Measurements from ENCODE around the gene C15orf39. TPM values are rescaled to one million over a fixed set of nuclear protein-coding genes. Genes with fewer than 3 reads are reported as not detected.

The C15orf39 gene
- total RNA-seq, 2 donors from 2014 or later: 22.3 to 27.3 TPM

DNA sequence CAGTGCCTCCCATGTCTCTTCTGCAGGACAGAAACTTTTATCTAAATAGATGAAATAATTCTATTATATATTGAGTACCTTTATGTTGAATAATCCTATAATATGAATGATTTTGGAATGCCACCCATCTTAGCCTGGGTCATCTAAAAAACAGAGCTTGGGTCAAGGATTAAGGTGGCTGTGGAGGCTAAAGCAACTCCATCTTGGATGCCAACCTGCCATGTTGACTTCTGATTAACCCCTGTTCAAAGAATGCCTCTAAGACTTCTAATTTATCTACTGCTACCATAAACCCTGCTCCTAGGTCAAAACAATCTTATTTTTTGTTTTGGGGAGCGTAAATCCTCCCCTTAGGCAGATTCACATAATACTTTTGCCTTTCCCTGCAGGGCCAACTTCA is 31.5 kb upstream of the C15orf39 start:
- TF ChIP-seq, protein P1, sequence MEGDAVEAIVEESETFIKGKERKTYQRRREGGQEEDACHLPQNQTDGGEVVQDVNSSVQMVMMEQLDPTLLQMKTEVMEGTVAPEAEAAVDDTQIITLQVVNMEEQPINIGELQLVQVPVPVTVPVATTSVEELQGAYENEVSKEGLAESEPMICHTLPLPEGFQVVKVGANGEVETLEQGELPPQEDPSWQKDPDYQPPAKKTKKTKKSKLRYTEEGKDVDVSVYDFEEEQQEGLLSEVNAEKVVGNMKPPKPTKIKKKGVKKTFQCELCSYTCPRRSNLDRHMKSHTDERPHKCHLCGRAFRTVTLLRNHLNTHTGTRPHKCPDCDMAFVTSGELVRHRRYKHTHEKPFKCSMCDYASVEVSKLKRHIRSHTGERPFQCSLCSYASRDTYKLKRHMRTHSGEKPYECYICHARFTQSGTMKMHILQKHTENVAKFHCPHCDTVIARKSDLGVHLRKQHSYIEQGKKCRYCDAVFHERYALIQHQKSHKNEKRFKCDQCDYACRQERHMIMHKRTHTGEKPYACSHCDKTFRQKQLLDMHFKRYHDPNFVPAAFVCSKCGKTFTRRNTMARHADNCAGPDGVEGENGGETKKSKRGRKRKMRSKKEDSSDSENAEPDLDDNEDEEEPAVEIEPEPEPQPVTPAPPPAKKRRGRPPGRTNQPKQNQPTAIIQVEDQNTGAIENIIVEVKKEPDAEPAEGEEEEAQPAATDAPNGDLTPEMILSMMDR (IDR thresholded peaks at IDR 0.05): no peak
- Histone ChIP-seq H3K9me3 (no peaks in the 10 kb centered on the region), H3K9ac (ENCODE audit: low read depth in 2 of 2, low read length in 2 of 2) (no peak overlapping the region), H3K4me3 (no peak overlapping the region), H3K4me1 (no peaks in the 10 kb centered on the region), H3K27me3 (no peaks in the 10 kb centered on the region), H3K27ac (no peak overlapping the region), H3K36me3 (no peaks in the 10 kb centered on the region)
- intact Hi-C loops (cut with DNase I): no loop called here
- no peak for DNase-seq

DNA sequence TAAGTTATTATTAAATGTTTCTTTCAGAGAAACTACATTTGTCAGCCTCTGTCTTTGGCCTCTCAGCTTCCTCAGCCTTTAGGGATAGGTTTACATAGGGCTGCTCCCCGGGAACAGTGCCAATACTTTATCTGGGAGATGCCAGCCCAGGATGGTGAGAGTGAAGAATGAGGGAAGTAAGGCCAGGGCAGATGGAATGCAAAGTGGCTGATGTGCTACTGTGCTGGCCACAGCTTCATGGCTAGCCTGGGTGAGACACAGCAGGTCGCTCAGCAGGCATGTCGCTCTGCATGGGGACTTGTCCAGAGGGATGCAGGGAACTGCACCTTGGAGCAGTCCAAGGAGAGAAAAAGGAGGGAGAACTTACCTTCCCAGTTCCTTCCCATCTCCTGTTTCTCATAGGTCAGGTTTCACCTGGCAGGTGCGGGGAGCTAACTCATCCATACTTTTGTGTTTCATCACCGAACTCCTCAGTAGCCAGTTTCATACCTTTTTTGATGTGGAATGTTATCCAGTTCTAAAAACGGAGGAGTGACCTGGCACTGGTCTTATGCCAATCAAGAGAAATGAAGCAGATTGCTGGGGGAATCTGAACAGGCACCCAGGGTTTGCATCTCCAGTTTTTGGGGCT is 30.9 kb upstream of the C15orf39 start:
- TF ChIP-seq, protein P1 (IDR thresholded peaks at IDR 0.05): no peak
- no peaks in the 10 kb centered on the region for H3K36me3 ChIP-seq
- no peaks in the 10 kb centered on the region for H3K4me1 ChIP-seq
- H3K27me3 ChIP-seq: no peaks in the 10 kb centered on the region
- H3K9ac ChIP-seq (ENCODE audit: low read depth in 2 of 2, low read length in 2 of 2): no peak overlapping the region
- no peak overlapping the region for H3K4me3 ChIP-seq
- DNase-seq: no peak
- intact Hi-C loops (cut with DNase I): no loop called here
- H3K9me3 ChIP-seq: no peaks in the 10 kb centered on the region
- no peak overlapping the region for H3K27ac ChIP-seq

DNA sequence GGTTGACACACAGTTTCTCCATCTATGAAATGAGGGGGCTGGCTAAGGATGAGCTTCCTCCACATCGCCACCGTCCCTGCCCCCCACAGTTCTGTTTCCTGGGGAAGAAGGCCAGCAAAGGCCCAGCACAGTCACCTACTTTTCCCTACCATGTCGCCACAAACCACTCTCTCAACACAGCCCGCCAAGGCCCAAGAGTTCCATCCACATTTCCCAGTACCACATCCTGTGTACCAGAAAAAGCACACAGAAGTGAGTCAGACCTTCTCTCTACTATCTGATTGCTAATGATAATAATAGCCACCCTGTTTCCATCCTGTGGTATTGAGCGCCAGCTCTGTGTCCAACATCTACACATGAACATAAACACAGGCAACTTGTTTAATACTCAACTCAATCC is 30.3 kb upstream of the C15orf39 start:
- no peak overlapping the region for H3K4me3 ChIP-seq
- TF ChIP-seq, protein P1 (IDR thresholded peaks at IDR 0.05): no peak
- H3K36me3 ChIP-seq: no peaks in the 10 kb centered on the region
- no peak overlapping the region for H3K9ac ChIP-seq (ENCODE audit: low read depth in 2 of 2, low read length in 2 of 2)
- intact Hi-C loops (cut with DNase I): no loop called here
- H3K4me1 ChIP-seq: no peaks in the 10 kb centered on the region
- no peak overlapping the region for H3K27ac ChIP-seq
- no peaks in the 10 kb centered on the region for H3K27me3 ChIP-seq
- DNase-seq: no peak
- no peaks in the 10 kb centered on the region for H3K9me3 ChIP-seq

DNA sequence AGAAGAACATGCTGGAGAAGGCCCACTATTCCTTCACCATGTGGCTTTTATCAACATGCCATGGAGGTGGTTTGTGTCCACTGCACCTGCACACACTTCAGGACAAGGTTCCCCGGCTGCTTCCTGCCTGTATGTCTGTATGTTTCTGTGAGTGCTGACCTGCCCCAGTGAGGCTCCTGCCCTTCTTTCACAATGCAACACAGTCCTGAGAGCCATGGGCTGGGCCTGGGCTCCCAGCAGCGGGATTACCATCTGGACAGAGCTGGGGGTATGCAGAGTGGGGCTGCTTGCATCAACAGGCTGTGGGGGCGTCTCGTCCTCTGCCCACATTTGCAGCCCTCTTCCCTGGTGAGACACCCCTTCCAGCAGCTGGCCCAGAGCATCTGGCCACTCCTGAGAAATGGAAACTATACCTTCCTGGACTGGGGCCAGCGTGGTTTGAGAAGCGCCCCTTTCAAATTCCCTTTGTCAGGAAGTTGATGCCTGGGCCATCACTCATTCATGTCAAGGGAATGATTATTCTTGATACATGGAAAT is 29.3 kb upstream of the C15orf39 start:
- no peaks in the 10 kb centered on the region for H3K4me1 ChIP-seq
- no peak overlapping the region for H3K27ac ChIP-seq
- TF ChIP-seq, protein P1 (IDR thresholded peaks at IDR 0.05): no peak
- H3K4me3 ChIP-seq: no peak overlapping the region
- no peak for DNase-seq
- H3K9ac ChIP-seq (ENCODE audit: low read depth in 2 of 2, low read length in 2 of 2): no peak overlapping the region
- H3K36me3 ChIP-seq: no peaks in the 10 kb centered on the region
- intact Hi-C loops (cut with DNase I): no loop called here
- no peaks in the 10 kb centered on the region for H3K27me3 ChIP-seq
- no peaks in the 10 kb centered on the region for H3K9me3 ChIP-seq

DNA sequence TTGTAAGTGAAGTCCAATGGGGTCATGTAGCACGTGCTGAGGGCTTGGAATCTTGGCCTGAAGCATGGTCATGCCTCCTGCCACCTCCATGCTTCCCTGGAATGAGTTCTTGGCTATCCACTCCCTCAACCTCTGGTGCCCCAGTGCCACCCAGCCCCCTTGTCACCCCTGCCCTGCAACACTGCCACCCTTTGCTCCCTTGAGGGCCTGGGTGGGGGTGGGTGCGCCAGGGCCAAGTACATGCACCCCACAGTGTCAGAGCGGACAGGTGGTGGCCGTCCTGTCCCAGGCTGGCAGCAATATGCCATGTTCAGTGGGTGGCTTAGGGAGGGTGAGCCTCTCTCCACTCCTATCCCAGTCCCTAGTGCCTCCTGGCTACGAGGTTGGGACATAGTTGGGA is 27.6 kb upstream of the C15orf39 start:
- Histone ChIP-seq H3K4me3 (no peak overlapping the region), H3K9ac (ENCODE audit: low read depth in 2 of 2, low read length in 2 of 2) (no peak overlapping the region), H3K27me3 (peaks cover 8% of the 10 kb centered on the region), H3K27ac (no peak overlapping the region), H3K9me3 (no peaks in the 10 kb centered on the region), H3K4me1 (peaks cover 11% of the 10 kb centered on the region), H3K36me3 (no peaks in the 10 kb centered on the region)
- TF ChIP-seq, protein P1 (IDR thresholded peaks at IDR 0.05): no peak
- DNase-seq: no peak
- intact Hi-C loops (cut with DNase I): no loop called here

Measured in colonic mucosa (tissue), 4 donors.